Epithelial cell of proximal tubule (primary cell): ENCODE data around the gene SLC66A3. TPM values are rescaled to one million over a fixed set of nuclear protein-coding genes. Genes with fewer than 3 reads are reported as not detected.

Experiments used
- DNase-seq: peaks from one replicate; pipeline ENCODE4 v3.0.0-alpha.2; 2011; ENCODE audit warnings: low read depth
- H3K4me3 ChIP-seq: 2 replicates; pipeline ENCODE4 v1.5.1; 2011; ENCODE audit warnings: low read depth, mild to moderate bottlenecking, low read length
- CTCF ChIP-seq: conservative IDR thresholded peaks from 2 replicates; pipeline ENCODE4 v1.5.1; 2012; ENCODE audit warnings: low read depth, mild to moderate bottlenecking, low read length
- total RNA-seq: library from RNA; depleted of rRNA; stranded (reverse); fragments of >200 nt; gene quantifications from 2 replicates; pipeline ENCODE4 v1.2.3, GENCODE V29; 2015

The SLC66A3 gene
- total RNA-seq, 1 donor from 2014 or later = 58.2 TPM

- no peak overlapping the region for H3K4me3 ChIP-seq
- no peak for DNase-seq
- no peak for TF ChIP-seq CTCF
These were observed 20.9 kb upstream of the SLC66A3 start for GRCh38 chr2:11134349-11134748.

- TF ChIP-seq CTCF = no peak
- no peak for DNase-seq
- no peak overlapping the region for H3K4me3 ChIP-seq
These were observed 14.8 kb upstream of the SLC66A3 start for GRCh38 chr2:11140492-11140891.

GRCh38 chr2:11141319-11141718, 13.9 kb upstream of the SLC66A3 start:
- H3K4me3 ChIP-seq = no peak overlapping the region
- no peak for DNase-seq

GRCh38 chr2:11142330-11142729, 12.9 kb upstream of the SLC66A3 start:
- TF ChIP-seq CTCF = no peak
- H3K4me3 ChIP-seq = no peak overlapping the region
- DNase-seq = no peak

More at GRCh38 chr2:11141319-11141718, 13.9 kb upstream of the SLC66A3 start:
- TF ChIP-seq CTCF = no peak

- TF ChIP-seq CTCF = no peak
These were observed 12.3 kb upstream of the SLC66A3 start for GRCh38 chr2:11142987-11143386.

GRCh38 chr2:11144077-11144737, 11.1 kb upstream of the SLC66A3 start:
- no peak for DNase-seq
- no peak for TF ChIP-seq CTCF
- no peak overlapping the region for H3K4me3 ChIP-seq

More at GRCh38 chr2:11142987-11143386, 12.3 kb upstream of the SLC66A3 start:
- no peak overlapping the region for H3K4me3 ChIP-seq
- no peak for DNase-seq

- DNase-seq = no peak
- no peak for TF ChIP-seq CTCF
- no peak overlapping the region for H3K4me3 ChIP-seq
These were observed 10.6 kb upstream of the SLC66A3 start for GRCh38 chr2:11144738-11145079.
